PFSK-1 (cell line): ENCODE measurements around the gene CACNA2D2.

Source experiments
- POLR2AphosphoS5 ChIP-seq: IDR thresholded peaks from 2 replicates; pipeline ENCODE4 v1.6.1; 2012; ENCODE audit warnings: low read depth, mild to moderate bottlenecking, control low read depth, low read length, moderate library complexity
- SIN3A ChIP-seq: IDR thresholded peaks from 2 replicates; pipeline ENCODE4 v1.6.1; 2012; ENCODE audit warnings: mild to moderate bottlenecking, low read length, moderate library complexity, borderline replicate concordance; ENCODE audit not compliant: insufficient read depth
- TAF1 ChIP-seq: IDR thresholded peaks from 2 replicates; pipeline ENCODE4 v1.6.1; 2012; ENCODE audit warnings: low read length, control low read depth, borderline replicate concordance; ENCODE audit not compliant: insufficient read depth
- TF ChIP-seq, protein P1 (sequence below), 2 experiments: IDR thresholded peaks; 2 replicates each; pipeline versions ENCODE4 v1.6.1 to v1.8.0; 2011 to 2012; ENCODE audit warnings: low read depth in 2 of 2, low read length in 2 of 2, control low read depth in 1 of 2, inconsistent platforms in 1 of 2, mild to moderate bottlenecking in 1 of 2, moderate library complexity in 1 of 2; ENCODE audit not compliant: insufficient read depth in 1 of 2

DNA sequence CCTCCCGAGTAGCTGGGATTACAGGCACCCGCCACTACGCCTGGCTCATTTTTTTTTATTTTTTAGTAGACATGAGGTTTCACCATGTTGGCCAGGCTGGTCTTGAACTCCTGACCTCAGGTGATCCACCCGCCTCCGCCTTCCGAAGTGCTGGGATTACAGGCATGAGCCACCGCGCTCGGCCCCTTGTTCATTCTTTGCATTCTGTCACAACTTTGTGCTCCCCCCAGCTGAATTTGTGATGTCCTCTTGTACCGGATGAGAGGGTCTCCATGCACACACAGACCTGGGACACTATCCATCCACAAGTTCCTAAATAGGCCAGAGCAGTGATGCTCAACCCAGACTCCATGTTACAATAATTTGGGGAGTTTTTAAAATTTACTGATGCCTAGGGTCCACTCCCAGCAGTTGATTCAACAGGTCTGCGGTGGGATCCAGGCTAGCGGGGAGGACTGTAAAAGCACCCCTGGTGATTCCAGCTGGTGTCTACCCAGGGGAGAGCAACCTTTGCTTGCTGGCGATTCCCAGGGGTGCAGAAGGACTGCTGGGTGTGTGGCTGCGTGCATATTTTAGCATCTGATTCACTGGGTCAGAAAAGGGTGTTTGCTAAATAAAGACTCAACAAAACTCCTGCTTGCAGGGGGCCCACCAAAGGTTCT lies 163.8 kb downstream of the CACNA2D2 start:
- TF ChIP-seq, protein P1, sequence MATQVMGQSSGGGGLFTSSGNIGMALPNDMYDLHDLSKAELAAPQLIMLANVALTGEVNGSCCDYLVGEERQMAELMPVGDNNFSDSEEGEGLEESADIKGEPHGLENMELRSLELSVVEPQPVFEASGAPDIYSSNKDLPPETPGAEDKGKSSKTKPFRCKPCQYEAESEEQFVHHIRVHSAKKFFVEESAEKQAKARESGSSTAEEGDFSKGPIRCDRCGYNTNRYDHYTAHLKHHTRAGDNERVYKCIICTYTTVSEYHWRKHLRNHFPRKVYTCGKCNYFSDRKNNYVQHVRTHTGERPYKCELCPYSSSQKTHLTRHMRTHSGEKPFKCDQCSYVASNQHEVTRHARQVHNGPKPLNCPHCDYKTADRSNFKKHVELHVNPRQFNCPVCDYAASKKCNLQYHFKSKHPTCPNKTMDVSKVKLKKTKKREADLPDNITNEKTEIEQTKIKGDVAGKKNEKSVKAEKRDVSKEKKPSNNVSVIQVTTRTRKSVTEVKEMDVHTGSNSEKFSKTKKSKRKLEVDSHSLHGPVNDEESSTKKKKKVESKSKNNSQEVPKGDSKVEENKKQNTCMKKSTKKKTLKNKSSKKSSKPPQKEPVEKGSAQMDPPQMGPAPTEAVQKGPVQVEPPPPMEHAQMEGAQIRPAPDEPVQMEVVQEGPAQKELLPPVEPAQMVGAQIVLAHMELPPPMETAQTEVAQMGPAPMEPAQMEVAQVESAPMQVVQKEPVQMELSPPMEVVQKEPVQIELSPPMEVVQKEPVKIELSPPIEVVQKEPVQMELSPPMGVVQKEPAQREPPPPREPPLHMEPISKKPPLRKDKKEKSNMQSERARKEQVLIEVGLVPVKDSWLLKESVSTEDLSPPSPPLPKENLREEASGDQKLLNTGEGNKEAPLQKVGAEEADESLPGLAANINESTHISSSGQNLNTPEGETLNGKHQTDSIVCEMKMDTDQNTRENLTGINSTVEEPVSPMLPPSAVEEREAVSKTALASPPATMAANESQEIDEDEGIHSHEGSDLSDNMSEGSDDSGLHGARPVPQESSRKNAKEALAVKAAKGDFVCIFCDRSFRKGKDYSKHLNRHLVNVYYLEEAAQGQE (IDR thresholded peaks at IDR 0.05; ENCODE audit: insufficient read depth in 1 of 2, low read depth in 2 of 2, low read length in 2 of 2), result no peak
- no peak for TF ChIP-seq TAF1
- TF ChIP-seq POLR2AphosphoS5, result no peak
- no peak for TF ChIP-seq SIN3A
